WTC11 (cell line): ENCODE data around the gene SPHK2. TPM values are rescaled to one million over a fixed set of nuclear protein-coding genes. Genes with fewer than 3 reads are reported as not detected.

Experiments
- ATF6 ChIP-seq: sonication (generic); formaldehyde crosslinking; IDR thresholded peaks from 2 replicates; pipeline ENCODE4 v1.8.1; 2023; ENCODE audit warnings: mild to moderate bottlenecking, missing genetic modification reagents
- CREB1 ChIP-seq: sonication (generic); formaldehyde crosslinking; IDR thresholded peaks from 2 replicates; pipeline ENCODE4 v1.8.0; 2023; ENCODE audit warnings: mild to moderate bottlenecking, missing genetic modification reagents
- CREM ChIP-seq: sonication (generic); formaldehyde crosslinking; IDR thresholded peaks from 2 replicates; pipeline ENCODE4 v1.8.1; 2022; ENCODE audit warnings: mild to moderate bottlenecking, missing genetic modification reagents, moderate library complexity
- ELF4 ChIP-seq: sonication (generic); formaldehyde crosslinking; IDR thresholded peaks from 2 replicates; pipeline ENCODE4 v1.8.1; 2022; ENCODE audit warnings: low read depth, mild to moderate bottlenecking, moderate library complexity, missing genetic modification reagents
- ESRRA ChIP-seq: sonication (generic); formaldehyde crosslinking; IDR thresholded peaks from 2 replicates; pipeline ENCODE4 v1.8.1; 2022; ENCODE audit warnings: mild to moderate bottlenecking, missing genetic modification reagents, borderline replicate concordance
- FOXJ3 ChIP-seq: sonication (generic); formaldehyde crosslinking; IDR thresholded peaks from 2 replicates; pipeline ENCODE4 v1.9.0; 2021; ENCODE audit warnings: missing genetic modification reagents, mild to moderate bottlenecking, borderline replicate concordance
- FOXK1 ChIP-seq: sonication (generic); formaldehyde crosslinking; IDR thresholded peaks from 2 replicates; pipeline ENCODE4 v1.8.0; 2022; ENCODE audit warnings: mild to moderate bottlenecking, moderate library complexity, missing genetic modification reagents
- HMGA2 ChIP-seq: fragments of 250-450 bp; sonication (Bioruptor Pico); IDR thresholded peaks from 2 replicates; pipeline ENCODE4 v1.4.0; 2021; ENCODE audit warnings: mild to moderate bottlenecking, moderate library complexity
- JUN ChIP-seq: sonication (generic); formaldehyde crosslinking; IDR thresholded peaks from 2 replicates; pipeline ENCODE4 v1.8.0; 2023; ENCODE audit warnings: mild to moderate bottlenecking, missing genetic modification reagents
- MYBL2 ChIP-seq: sonication (generic); formaldehyde crosslinking; IDR thresholded peaks from 2 replicates; pipeline ENCODE4 v1.8.1; 2023; ENCODE audit warnings: mild to moderate bottlenecking, moderate library complexity, missing genetic modification reagents
- NFYB ChIP-seq: sonication (generic); formaldehyde crosslinking; conservative IDR thresholded peaks from 2 replicates; pipeline ENCODE4 v1.8.0; 2022; ENCODE audit warnings: low read depth, missing genetic modification reagents
- NR3C1 ChIP-seq: sonication (generic); formaldehyde crosslinking; conservative IDR thresholded peaks from 2 replicates; pipeline ENCODE4 v1.8.1; 2023; ENCODE audit warnings: low read depth, mild to moderate bottlenecking, missing genetic modification reagents
- SMAD3 ChIP-seq: sonication (generic); formaldehyde crosslinking; IDR thresholded peaks from 2 replicates; pipeline ENCODE4 v1.8.0; 2022; ENCODE audit warnings: missing genetic modification reagents, mild to moderate bottlenecking, borderline replicate concordance
- SP1 ChIP-seq: sonication (generic); formaldehyde crosslinking; conservative IDR thresholded peaks from 2 replicates; pipeline ENCODE4 v1.8.1; 2022; ENCODE audit warnings: missing genetic modification reagents
- TEAD4 ChIP-seq: sonication (generic); formaldehyde crosslinking; IDR thresholded peaks from 2 replicates; pipeline ENCODE4 v1.8.0; 2022; ENCODE audit warnings: mild to moderate bottlenecking, missing genetic modification reagents
- TP53 ChIP-seq: sonication (generic); formaldehyde crosslinking; IDR thresholded peaks from 2 replicates; pipeline ENCODE4 v1.8.1; 2023; ENCODE audit warnings: mild to moderate bottlenecking, missing genetic modification reagents
- ZMAT4 ChIP-seq: fragments of 250-450 bp; sonication (Bioruptor Pico); IDR thresholded peaks from 2 replicates; pipeline ENCODE4 v1.9.0; 2021; ENCODE audit warnings: mild to moderate bottlenecking
- ZNF121 ChIP-seq: sonication (generic); formaldehyde crosslinking; IDR thresholded peaks from 2 replicates; pipeline ENCODE4 v1.8.0; 2023; ENCODE audit warnings: missing genetic modification reagents
- ZNF219 ChIP-seq: sonication (generic); formaldehyde crosslinking; IDR thresholded peaks from 2 replicates; pipeline ENCODE4 v1.8.0; 2023; ENCODE audit warnings: missing genetic modification reagents, mild to moderate bottlenecking, borderline replicate concordance
- ZNF263 ChIP-seq: sonication (generic); formaldehyde crosslinking; IDR thresholded peaks from 2 replicates; pipeline ENCODE4 v1.8.1; 2022; ENCODE audit warnings: low read depth, mild to moderate bottlenecking, moderate library complexity, missing genetic modification reagents
- ZNF396 ChIP-seq: fragments of 250-450 bp; sonication (Bioruptor Pico); IDR thresholded peaks from 2 replicates; pipeline ENCODE4 v1.8.0; 2021; ENCODE audit warnings: mild to moderate bottlenecking, moderate library complexity, borderline replicate concordance
- ZNF416 ChIP-seq: fragments of 250-450 bp; sonication (Bioruptor Pico); IDR thresholded peaks from 2 replicates; pipeline ENCODE4 v1.9.0; 2021; ENCODE audit warnings: mild to moderate bottlenecking, inconsistent platforms
- total RNA-seq: library from RNA; stranded (reverse); gene quantifications from 3 replicates; pipeline ENCODE4 v1.2.3, GENCODE V29; 2021
- TF ChIP-seq, protein P1 (sequence below): sonication (generic); formaldehyde crosslinking; IDR thresholded peaks from 2 replicates; pipeline ENCODE4 v1.8.1; 2022; ENCODE audit warnings: mild to moderate bottlenecking, missing genetic modification reagents, moderate library complexity, borderline replicate concordance
- TF ChIP-seq, protein P2 (sequence below): fragments of 250-450 bp; sonication (Bioruptor Pico); conservative IDR thresholded peaks from 2 replicates; pipeline ENCODE4 v1.9.0; 2021; ENCODE audit warnings: mild to moderate bottlenecking
- TF ChIP-seq, protein P3 (sequence below): sonication (generic); formaldehyde crosslinking; IDR thresholded peaks from 2 replicates; pipeline ENCODE4 v1.8.1; 2022; ENCODE audit warnings: mild to moderate bottlenecking, moderate library complexity, missing genetic modification reagents
- TF ChIP-seq, protein P4 (sequence below): sonication (generic); formaldehyde crosslinking; IDR thresholded peaks from 2 replicates; pipeline ENCODE4 v1.8.1; 2023; ENCODE audit warnings: mild to moderate bottlenecking, missing genetic modification reagents
- TF ChIP-seq, protein P5 (sequence below): fragments of 200-600 bp; IDR thresholded peaks from 2 replicates; pipeline ENCODE4 v1.8.0; 2022; ENCODE audit warnings: antibody characterized with exemption

Gene SPHK2
- total RNA-seq, 1 experiment from 2014 or later: 64.6 TPM

DNA sequence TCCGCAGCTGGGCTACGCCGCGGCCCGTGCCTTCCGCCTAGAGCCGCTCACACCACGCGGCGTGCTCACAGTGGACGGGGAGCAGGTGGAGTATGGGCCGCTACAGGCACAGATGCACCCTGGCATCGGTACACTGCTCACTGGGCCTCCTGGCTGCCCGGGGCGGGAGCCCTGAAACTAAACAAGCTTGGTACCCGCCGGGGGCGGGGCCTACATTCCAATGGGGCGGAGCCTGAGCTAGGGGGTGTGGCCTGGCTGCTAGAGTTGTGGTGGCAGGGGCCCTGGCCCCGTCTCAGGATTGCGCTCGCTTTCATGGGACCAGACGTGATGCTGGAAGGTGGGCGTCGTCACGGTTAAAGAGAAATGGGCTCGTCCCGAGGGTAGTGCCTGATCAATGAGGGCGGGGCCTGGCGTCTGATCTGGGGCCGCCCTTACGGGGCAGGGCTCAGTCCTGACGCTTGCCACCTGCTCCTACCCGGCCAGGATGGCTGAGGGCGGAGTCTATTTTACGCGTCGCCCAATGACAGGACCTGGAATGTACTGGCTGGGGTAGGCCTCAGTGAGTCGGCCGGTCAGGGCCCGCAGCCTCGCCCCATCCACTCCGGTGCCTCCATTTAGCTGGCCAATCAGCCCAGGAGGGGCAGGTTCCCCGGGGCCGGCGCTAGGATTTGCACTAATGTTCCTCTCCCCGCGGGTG, 10.4 kb downstream of the SPHK2 start (continued):
- TF ChIP-seq ATF6 (CRISPR knock-in tag) (no peak), ZNF416 (CRISPR knock-in tag) (no peak), MYBL2 (CRISPR knock-in tag) (peak; percentile 18), ZNF396 (CRISPR knock-in tag) (no peak), JUN (CRISPR knock-in tag) (no peak), TP53 (CRISPR knock-in tag) (no peak), ZNF121 (CRISPR knock-in tag) (no peak; the same call in none of the 2 replicates), TEAD4 (CRISPR knock-in tag) (peak; percentile 72; the same call in 1 of the 2 replicates), CREB1 (CRISPR knock-in tag) (peak; percentile 61; the same call in 1 of the 2 replicates), FOXK1 (CRISPR knock-in tag) (no peak; the same call in 1 of the 2 replicates), ZNF263 (CRISPR knock-in tag) (no peak), SP1 (CRISPR knock-in tag) (peak; percentile 79), ESRRA (CRISPR knock-in tag) (no peak), NFYB (CRISPR knock-in tag) (peak; percentile 50; the same call in 1 of the 2 replicates), CREM (CRISPR knock-in tag) (no peak; the same call in 1 of the 2 replicates), HMGA2 (no peak), FOXJ3 (CRISPR knock-in tag) (no peak), ZNF219 (CRISPR knock-in tag) (no peak), NR3C1 (CRISPR knock-in tag) (no peak), ZMAT4 (CRISPR knock-in tag) (no peak), SMAD3 (CRISPR knock-in tag) (0 out of 2 replicates have a peak, but pooled peaks have one; percentile 9), ELF4 (CRISPR knock-in tag) (no peak)
- TF ChIP-seq, protein P1, sequence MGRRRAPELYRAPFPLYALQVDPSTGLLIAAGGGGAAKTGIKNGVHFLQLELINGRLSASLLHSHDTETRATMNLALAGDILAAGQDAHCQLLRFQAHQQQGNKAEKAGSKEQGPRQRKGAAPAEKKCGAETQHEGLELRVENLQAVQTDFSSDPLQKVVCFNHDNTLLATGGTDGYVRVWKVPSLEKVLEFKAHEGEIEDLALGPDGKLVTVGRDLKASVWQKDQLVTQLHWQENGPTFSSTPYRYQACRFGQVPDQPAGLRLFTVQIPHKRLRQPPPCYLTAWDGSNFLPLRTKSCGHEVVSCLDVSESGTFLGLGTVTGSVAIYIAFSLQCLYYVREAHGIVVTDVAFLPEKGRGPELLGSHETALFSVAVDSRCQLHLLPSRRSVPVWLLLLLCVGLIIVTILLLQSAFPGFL (CRISPR knock-in tag): no peak
- TF ChIP-seq, protein P2, sequence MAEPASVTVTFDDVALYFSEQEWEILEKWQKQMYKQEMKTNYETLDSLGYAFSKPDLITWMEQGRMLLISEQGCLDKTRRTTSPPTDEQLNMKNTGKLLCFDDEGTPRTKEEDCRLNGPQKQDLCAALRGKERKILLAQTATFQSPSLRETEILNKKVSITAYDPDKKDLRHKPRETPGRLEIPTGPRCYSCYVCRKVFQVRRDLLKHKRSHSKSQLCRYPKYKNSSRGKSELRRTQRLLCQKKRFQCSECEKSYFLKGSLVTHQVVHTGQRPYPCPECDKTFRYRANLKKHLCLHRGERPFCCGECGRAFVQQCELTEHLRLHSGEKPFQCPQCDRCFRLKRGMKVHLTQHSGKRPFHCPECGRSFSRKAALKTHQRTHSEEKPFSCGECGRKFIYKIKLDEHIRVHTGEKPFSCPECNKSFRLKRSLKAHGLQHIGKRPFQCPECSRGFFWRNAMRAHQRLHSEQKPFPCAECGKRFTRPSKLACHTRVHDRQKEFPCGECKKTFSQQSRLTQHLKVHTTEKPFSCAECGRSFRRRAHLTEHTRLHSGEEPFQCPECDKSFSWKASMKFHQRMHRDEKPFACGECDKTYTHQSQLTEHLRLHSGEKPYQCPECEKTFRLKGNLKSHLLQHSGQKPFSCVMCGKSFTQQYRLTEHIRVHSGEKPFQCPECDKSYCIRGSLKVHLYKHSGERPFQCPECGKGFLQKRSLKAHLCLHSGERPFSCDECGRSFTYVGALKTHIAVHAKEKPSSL (CRISPR knock-in tag): no peak
- TF ChIP-seq, protein P3, sequence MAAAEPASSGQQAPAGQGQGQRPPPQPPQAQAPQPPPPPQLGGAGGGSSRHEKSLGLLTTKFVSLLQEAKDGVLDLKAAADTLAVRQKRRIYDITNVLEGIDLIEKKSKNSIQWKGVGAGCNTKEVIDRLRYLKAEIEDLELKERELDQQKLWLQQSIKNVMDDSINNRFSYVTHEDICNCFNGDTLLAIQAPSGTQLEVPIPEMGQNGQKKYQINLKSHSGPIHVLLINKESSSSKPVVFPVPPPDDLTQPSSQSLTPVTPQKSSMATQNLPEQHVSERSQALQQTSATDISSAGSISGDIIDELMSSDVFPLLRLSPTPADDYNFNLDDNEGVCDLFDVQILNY (CRISPR knock-in tag): peak; percentile 64; the same call in 1 of the 2 replicates
- TF ChIP-seq, protein P4, sequence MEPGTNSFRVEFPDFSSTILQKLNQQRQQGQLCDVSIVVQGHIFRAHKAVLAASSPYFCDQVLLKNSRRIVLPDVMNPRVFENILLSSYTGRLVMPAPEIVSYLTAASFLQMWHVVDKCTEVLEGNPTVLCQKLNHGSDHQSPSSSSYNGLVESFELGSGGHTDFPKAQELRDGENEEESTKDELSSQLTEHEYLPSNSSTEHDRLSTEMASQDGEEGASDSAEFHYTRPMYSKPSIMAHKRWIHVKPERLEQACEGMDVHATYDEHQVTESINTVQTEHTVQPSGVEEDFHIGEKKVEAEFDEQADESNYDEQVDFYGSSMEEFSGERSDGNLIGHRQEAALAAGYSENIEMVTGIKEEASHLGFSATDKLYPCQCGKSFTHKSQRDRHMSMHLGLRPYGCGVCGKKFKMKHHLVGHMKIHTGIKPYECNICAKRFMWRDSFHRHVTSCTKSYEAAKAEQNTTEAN (CRISPR knock-in tag): peak; percentile 63
- TF ChIP-seq, protein P5, sequence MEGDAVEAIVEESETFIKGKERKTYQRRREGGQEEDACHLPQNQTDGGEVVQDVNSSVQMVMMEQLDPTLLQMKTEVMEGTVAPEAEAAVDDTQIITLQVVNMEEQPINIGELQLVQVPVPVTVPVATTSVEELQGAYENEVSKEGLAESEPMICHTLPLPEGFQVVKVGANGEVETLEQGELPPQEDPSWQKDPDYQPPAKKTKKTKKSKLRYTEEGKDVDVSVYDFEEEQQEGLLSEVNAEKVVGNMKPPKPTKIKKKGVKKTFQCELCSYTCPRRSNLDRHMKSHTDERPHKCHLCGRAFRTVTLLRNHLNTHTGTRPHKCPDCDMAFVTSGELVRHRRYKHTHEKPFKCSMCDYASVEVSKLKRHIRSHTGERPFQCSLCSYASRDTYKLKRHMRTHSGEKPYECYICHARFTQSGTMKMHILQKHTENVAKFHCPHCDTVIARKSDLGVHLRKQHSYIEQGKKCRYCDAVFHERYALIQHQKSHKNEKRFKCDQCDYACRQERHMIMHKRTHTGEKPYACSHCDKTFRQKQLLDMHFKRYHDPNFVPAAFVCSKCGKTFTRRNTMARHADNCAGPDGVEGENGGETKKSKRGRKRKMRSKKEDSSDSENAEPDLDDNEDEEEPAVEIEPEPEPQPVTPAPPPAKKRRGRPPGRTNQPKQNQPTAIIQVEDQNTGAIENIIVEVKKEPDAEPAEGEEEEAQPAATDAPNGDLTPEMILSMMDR: no peak
